HCEC 1CT (cell line): ENCODE results near the gene CARMIL1.

ENCODE experiments used
- DNase-seq: peaks from one replicate; pipeline ENCODE4 v3.0.0-alpha.2; 2017

CARMIL1 gene

DNA sequence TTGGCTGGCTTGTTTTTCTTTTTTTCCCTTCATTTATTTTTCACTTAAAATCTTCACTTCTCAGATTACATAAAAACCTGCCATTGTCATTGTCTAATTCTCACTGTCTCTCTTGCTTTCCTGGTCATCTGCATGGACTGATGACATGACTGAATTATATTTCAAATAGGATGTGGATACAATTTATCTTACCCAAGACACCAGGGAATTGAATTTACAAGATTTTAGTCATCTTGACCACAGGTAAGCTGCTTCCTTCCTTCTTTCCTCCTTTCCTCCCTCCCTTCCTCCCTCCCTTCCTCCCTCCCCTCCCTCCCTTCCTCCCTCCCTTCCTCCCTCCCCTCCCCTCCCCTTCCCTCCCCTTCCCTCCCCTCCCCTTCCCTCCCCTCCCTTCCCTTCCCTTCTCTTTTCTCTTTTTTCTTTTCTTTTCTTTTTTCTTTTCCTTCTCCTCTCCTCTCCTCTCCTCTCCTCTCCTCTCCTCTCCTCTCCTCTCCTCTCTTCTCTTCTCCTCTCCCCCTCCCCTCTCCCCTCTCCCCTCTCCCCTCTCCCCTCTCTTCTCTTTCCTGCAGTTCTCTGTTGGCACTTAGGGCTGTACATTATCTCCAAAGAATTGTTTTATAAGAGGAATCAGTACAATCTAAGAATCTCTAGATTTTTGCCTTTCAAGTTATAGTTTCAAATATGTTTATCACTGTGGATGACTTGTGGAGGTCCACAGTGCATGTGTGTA is 171.5 kb downstream of the CARMIL1 start:
- no peak for DNase-seq

DNA sequence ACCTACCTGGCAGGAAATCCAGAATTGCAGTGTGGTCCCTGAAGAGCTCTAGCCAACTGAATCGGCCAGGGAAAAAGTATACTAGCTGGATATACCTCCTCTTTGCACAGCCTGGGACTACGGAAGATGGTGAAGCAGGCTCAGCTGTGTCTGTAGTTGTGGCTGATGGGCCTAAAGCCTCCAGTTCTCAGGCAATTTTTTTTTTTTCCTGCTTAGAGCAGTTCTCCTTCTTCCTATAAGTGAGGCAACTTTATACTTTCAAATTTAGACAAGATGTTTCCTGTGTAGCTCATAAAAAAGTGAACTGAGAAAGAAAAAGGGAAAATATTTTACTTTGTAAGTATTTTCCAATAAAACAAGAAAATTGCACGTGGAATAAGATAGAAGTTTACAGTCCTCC is 172.9 kb downstream of the CARMIL1 start:
- DNase-seq = no peak

DNA sequence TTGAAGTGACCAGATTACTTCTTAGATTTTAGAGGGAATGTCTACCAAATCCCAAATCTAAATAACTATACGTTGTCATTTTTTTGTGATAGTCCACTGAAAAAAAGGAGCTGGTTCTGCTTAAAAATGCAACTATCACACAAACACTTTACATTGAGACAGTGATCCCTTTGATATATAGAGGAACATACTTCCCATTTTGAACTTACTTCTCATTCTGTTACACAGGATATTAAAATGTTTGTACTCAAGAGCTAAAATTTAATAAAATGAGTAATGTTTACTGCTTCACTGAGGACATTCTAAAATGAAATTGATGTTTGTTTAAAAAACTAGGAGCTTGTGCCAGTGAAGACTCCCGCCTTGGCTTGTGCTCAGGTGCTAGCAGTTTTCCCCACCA is 174.1 kb downstream of the CARMIL1 start:
- DNase-seq = no peak

GRCh38 chr6:25454136-25454535 is 175.0 kb downstream of the CARMIL1 start:
- DNase-seq = peak; percentile 51

- no peak for DNase-seq
Observed at GRCh38 chr6:25456249-25457040, 177.3 kb downstream of the CARMIL1 start.

GRCh38 chr6:25457516-25457915 is 178.3 kb downstream of the CARMIL1 start:
- no peak for DNase-seq

DNA sequence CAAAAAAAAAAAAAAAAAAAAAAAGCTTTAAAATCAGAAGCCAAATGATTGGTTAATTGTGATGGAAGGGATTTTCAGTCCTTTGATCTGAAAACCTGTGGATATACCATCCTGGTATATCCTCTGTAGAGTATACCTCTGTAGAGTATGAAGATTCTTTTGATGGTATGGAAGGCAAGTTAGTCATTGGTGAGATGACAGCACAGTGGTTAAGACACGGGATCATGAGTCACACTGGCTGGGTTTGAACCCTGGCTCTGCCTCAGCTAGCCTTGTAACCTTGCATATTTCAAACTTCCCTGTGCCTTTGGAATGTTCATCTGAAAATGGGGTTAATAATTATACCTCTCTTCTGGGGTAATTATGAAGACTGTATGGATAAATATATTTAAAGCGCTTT is 179.3 kb downstream of the CARMIL1 start:
- peak; percentile 93 for DNase-seq

- DNase-seq = no peak
Observed at GRCh38 chr6:25462235-25462897, 183.2 kb downstream of the CARMIL1 start.

- no peak for DNase-seq
Observed at GRCh38 chr6:25463441-25463840, 184.3 kb downstream of the CARMIL1 start.

GRCh38 chr6:25464225-25464624 is 185.1 kb downstream of the CARMIL1 start:
- DNase-seq = no peak

DNA sequence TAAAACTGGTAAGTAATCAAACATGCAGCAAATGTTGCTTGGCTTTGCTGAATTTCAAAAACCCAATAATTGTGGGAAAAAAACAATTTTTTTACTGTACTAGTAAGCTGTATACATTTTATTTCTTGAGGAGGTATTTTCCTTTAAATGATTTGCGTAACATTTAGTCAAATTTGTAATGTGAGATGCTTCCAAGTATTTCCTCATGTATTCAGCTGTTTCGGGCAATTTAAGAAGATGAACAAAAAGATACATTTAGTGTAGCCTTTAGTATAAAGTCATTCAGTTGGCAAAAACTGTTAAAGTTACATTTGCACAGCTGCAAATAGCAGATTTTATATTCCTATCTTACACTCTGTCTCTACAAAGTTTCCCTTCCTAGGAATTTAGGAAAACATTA is 186.8 kb downstream of the CARMIL1 start:
- no peak for DNase-seq

- DNase-seq = no peak
Observed at GRCh38 chr6:25468881-25469280, 189.7 kb downstream of the CARMIL1 start.

GRCh38 chr6:25469797-25470388 is 190.7 kb downstream of the CARMIL1 start:
- DNase-seq = no peak

DNA sequence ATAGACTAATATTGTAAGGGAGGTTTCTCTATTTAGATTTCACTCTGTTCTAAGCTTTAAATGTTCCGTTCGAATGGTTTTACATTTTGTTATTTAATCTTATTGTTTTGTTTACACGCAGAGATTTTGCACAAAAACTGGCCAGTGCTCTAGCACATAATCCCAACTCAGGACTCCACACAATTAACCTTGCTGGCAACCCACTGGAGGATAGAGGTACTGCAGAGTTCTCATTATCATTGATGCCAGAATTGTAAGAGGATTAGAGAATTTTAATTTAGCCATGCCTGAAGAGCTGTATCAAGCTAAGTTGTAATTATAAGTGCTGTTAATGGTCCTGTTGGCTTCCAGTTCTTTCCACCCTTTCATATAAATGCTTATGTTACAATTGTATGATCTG is 193.1 kb downstream of the CARMIL1 start:
- DNase-seq = no peak

GRCh38 chr6:25472906-25473305 is 193.7 kb downstream of the CARMIL1 start:
- DNase-seq = no peak

- DNase-seq = no peak
Observed at GRCh38 chr6:25473447-25473846, 194.3 kb downstream of the CARMIL1 start.

- peak; percentile 69 for DNase-seq
Observed at GRCh38 chr6:25476126-25476525, 197.0 kb downstream of the CARMIL1 start.

DNA sequence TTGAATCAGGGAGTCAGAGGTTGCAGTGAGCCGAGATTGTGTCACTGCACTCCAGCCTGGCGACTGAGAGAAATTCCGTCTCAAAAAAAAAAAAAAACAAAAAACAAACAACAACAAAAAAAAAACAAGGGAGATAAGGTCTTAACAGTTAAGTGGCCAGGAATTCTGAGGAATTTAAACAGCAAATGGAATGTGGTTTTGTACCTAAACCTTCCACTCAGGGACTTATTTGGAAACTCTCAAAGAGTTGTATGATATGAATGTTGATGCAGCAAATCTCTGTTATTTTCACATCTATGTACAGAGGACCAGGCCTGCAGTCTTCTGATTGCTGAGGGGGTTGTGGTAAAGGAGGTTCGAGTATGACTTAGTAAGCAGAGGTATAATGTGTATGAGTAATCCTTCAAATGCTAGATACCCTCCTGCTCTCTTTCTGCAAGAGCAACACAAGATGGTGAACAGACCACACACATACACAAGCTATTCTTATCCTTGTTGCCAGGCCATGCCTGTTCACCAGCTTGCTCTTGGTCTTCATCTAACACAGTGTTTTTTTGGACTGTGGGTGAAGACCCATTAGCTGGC is 197.9 kb downstream of the CARMIL1 start:
- DNase-seq = peak; percentile 73

DNA sequence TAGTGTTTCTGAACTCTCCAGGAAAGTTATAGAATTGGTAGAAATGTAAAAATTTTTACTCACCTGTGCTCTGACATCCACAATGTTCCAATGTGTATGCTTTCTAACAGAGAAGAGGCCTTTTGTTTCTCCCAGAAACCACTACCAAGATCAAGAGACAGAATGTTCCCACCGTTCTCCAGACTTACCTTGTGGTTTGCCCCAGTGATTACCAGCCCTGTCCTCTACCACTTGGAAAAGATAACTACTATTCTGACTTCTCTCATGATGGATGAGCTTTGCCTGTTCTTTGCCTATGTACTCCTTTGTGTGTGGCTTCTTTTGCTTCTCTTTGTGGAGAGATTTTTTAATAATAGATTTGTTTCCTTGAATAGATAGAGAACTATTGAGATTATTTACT is 199.8 kb downstream of the CARMIL1 start:
- DNase-seq = no peak

GRCh38 chr6:25481267-25481666 is 202.1 kb downstream of the CARMIL1 start:
- DNase-seq = no peak

GRCh38 chr6:25482996-25483395 is 203.8 kb downstream of the CARMIL1 start:
- no peak for DNase-seq

GRCh38 chr6:25483943-25484342 is 204.8 kb downstream of the CARMIL1 start:
- no peak for DNase-seq

DNA sequence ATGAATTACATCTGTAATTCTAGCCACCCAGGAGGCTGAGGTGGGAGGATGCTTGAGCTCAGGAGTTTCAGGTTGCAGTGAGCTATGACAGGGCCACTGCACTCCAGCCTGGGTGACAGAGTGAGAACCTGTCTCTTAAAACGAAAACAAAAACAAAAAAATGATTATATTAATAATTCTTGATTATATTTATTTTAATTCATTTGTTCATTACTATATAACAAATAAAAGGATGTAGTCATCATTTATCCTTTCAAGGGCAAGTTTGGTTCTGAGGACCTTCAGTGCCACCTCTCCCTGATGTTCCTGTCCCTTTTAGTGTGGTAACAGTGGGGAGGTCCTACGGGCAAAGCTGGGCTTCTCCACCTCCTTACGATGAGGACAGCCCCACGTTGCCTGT is 205.7 kb downstream of the CARMIL1 start:
- no peak for DNase-seq
